DOHH2 (cell line): ENCODE results near the gene GLB1L2.

ENCODE experiments used
- EZH2phosphoT487 ChIP-seq: fragments of 200-600 bp; sonication (generic); IDR thresholded peaks from 2 replicates; pipeline ENCODE4 v1.6.1; 2017; ENCODE audit warnings: borderline replicate concordance, mild to moderate bottlenecking, antibody characterized with exemption, low read length, moderate library complexity, mixed read lengths
- TF ChIP-seq, protein P1 (sequence below): fragments of 200-600 bp; sonication (generic); IDR thresholded peaks from one replicate; pipeline ENCODE4 v1.5.1; 2014; ENCODE audit warnings: antibody characterized with exemption, mild to moderate bottlenecking, low read depth, low read length; ENCODE audit not compliant: poor library complexity, severe bottlenecking

DNA sequence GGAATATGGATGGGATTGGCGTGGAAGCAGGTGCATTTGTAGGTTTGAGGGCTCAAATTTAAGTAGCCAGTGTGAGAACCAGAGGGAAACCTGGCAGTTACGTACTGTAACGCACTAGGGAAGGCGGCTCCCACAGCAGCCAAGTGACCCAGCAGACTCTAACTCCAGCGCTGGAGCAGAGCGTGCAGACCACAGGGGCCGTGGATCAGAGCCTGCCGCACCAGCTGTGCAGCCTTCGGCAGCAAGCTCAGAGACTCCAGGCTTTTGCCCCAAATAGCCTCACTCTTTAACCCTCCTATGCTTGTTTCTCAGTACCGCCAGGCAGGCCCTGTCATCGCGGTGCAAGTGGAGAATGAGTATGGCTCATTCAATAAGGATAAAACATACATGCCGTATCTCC lies 43.3 kb upstream of the GLB1L2 start:
- TF ChIP-seq, protein P1, sequence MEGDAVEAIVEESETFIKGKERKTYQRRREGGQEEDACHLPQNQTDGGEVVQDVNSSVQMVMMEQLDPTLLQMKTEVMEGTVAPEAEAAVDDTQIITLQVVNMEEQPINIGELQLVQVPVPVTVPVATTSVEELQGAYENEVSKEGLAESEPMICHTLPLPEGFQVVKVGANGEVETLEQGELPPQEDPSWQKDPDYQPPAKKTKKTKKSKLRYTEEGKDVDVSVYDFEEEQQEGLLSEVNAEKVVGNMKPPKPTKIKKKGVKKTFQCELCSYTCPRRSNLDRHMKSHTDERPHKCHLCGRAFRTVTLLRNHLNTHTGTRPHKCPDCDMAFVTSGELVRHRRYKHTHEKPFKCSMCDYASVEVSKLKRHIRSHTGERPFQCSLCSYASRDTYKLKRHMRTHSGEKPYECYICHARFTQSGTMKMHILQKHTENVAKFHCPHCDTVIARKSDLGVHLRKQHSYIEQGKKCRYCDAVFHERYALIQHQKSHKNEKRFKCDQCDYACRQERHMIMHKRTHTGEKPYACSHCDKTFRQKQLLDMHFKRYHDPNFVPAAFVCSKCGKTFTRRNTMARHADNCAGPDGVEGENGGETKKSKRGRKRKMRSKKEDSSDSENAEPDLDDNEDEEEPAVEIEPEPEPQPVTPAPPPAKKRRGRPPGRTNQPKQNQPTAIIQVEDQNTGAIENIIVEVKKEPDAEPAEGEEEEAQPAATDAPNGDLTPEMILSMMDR: no peak
- no peak for TF ChIP-seq EZH2phosphoT487
